Activated CD4-positive, alpha-beta T cell treated with anti-CD3 and anti-CD28 coated beads for 24 hours (primary cell): ENCODE data around the gene SPTA1.

ENCODE experiments used
- DNase-seq, 2 donors: peaks; one replicate each; pipeline ENCODE4 v3.0.0-alpha.2; 2020; ENCODE audit warnings: low read depth in 2 of 2

The SPTA1 gene

DNA sequence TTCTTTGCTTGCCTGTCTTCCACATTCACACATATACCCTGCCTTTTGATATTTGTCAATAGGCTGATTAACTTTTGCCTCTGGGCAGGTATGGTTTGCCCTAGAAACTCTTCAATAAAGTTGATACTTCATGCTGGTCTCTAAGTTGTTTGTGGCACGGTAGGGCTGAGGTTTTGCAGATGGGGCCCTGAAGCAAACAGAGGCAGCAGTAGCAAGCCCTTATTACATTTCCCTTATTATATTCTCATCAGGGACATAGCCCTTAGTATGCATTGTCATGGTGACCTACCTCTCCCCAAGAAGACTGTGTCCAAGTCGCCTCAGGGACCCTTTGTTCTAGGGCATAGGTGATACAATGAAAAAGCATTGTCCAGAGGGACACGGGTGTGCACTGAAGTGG lies 116.0 kb downstream of the SPTA1 start, which contains the start of gene OR6P1:
TSS of gene OR6P1 (minus strand) at position 101 of the 400 bp plus-strand sequence. CDS start 6,976 bp downstream, outside the sequence.
- no peak for DNase-seq

DNA sequence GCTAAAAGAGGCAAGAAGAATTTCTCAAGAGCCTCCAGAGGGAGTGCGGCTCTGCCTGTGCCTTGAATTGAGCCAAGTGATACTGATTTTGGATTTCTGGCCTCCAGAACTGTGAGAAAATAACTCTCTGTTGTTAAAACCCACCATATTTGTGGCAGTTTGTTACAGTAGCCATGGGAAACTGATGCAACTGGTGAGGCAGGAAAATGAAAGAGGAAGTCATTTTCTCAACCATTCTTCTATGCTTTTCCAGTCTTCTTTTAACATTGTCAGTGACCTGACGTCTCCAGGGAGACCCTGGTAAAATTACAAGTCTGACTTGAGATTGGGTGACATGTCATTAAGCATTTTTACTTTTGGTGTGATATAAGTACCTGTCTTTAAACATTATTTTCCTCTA lies 121.9 kb downstream of the SPTA1 start:
- no peak for DNase-seq

DNA sequence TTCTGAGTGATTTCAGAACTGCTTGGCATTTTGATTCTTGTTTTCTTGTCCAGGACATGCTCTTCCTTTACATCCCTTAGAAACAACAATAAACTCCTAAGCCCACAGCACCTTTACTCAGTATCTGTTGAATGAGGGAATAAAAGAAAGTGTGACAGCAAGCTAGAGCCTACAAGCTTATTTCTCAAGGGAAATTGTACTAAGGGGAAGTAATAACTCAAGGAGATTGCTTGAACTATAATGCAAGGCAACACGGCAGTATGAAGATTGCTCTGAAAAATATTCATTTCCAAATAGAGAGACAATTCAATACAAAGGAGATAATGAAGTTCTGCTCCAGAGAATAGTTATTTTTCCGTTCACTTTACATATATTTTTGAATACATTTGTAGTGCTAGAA lies 122.7 kb downstream of the SPTA1 start:
- DNase-seq = no peak
